Osteoblast (primary cell): ENCODE measurements around the gene ZSCAN20. TPM values are rescaled to one million over a fixed set of nuclear protein-coding genes. Genes with fewer than 3 reads are reported as not detected.

Experiments used
- DNase-seq: peaks from one replicate; pipeline ENCODE4 v3.0.0; 2011; ENCODE audit warnings: low spot score, mixed read lengths; ENCODE audit not compliant: insufficient read length; ENCODE audit errors: missing footprints
- H2AFZ ChIP-seq: 2 replicates; pipeline ENCODE4 v1.6.0; 2011; ENCODE audit warnings: mild to moderate bottlenecking, low read length
- H3K27ac ChIP-seq: 2 replicates; pipeline ENCODE4 v1.5.1; 2011; ENCODE audit warnings: mild to moderate bottlenecking, low read depth, low read length, moderate library complexity
- H3K27me3 ChIP-seq: 2 replicates; pipeline ENCODE4 v1.6.0; 2012; ENCODE audit warnings: mild to moderate bottlenecking, control low read depth, inconsistent platforms, low read length, moderate library complexity; ENCODE audit not compliant: insufficient read depth
- H3K36me3 ChIP-seq: 2 replicates; pipeline ENCODE4 v1.5.1; 2011; ENCODE audit warnings: mild to moderate bottlenecking, low read length, control low read depth, moderate library complexity; ENCODE audit not compliant: insufficient read depth
- H3K4me1 ChIP-seq: 2 replicates; pipeline ENCODE4 v1.5.1; 2011; ENCODE audit warnings: mild to moderate bottlenecking, low read length, control low read depth, moderate library complexity; ENCODE audit not compliant: insufficient read depth
- H3K4me2 ChIP-seq: 2 replicates; pipeline ENCODE4 v1.6.0; 2011; ENCODE audit warnings: mild to moderate bottlenecking, low read length; ENCODE audit not compliant: insufficient read depth
- H3K4me3 ChIP-seq: fragments of 200-600 bp; sonication (generic); 3 replicates; pipeline ENCODE4 v1.5.1; 2012; ENCODE audit warnings: mild to moderate bottlenecking, low read length, inconsistent platforms; ENCODE audit not compliant: insufficient read depth
- H3K79me2 ChIP-seq: 2 replicates; pipeline ENCODE4 v1.6.0; 2012; ENCODE audit warnings: mild to moderate bottlenecking, low read length, control low read depth, inconsistent platforms; ENCODE audit not compliant: insufficient read depth
- H3K9me3 ChIP-seq: 2 replicates; pipeline ENCODE4 v1.5.1; 2011; ENCODE audit warnings: low read depth, low read length, control low read depth
- H4K20me1 ChIP-seq: 2 replicates; pipeline ENCODE4 v1.6.0; 2012; ENCODE audit warnings: mild to moderate bottlenecking, low read length, control low read depth; ENCODE audit not compliant: insufficient read depth
- CTCF ChIP-seq: IDR thresholded peaks from 2 replicates; pipeline ENCODE4 v1.5.1; 2011; ENCODE audit warnings: mild to moderate bottlenecking, low read depth, low read length, moderate library complexity; ENCODE audit errors: extremely low read depth
- total RNA-seq: library from RNA; depleted of rRNA; stranded (reverse); fragments of >200 nt; gene quantifications from 2 replicates; pipeline ENCODE4 v1.2.3, GENCODE V29; 2012

Gene ZSCAN20
- total RNA-seq, 1 donor = 9.8 TPM

GRCh38 chr1:33497410-33497809 is 25.0 kb downstream of the ZSCAN20 start:
- no peak overlapping the region for H3K27ac ChIP-seq
- H3K36me3 ChIP-seq = peaks cover 27% of the 10 kb centered on the region
- no peak overlapping the region for H3K4me2 ChIP-seq
- no peak overlapping the region for H2AFZ ChIP-seq
- no peak for DNase-seq
- H3K27me3 ChIP-seq = no peaks in the 10 kb centered on the region
- no peak for TF ChIP-seq CTCF
- no peak overlapping the region for H3K4me3 ChIP-seq
- H4K20me1 ChIP-seq = no peaks in the 10 kb centered on the region
- no peaks in the 10 kb centered on the region for H3K4me1 ChIP-seq
- no peaks in the 10 kb centered on the region for H3K79me2 ChIP-seq
- peaks cover 32% of the 10 kb centered on the region for H3K9me3 ChIP-seq

- DNase-seq = no peak
- Histone ChIP-seq H3K79me2 (no peaks in the 10 kb centered on the region), H3K27ac (no peak overlapping the region), H3K27me3 (no peaks in the 10 kb centered on the region), H4K20me1 (no peaks in the 10 kb centered on the region), H3K36me3 (peaks cover 1% of the 10 kb centered on the region), H3K4me3 (no peak overlapping the region), H3K9me3 (peaks cover 7% of the 10 kb centered on the region), H3K4me2 (no peak overlapping the region), H2AFZ (no peak overlapping the region), H3K4me1 (no peaks in the 10 kb centered on the region)
- TF ChIP-seq CTCF = peak; percentile 41
Measured at GRCh38 chr1:33500547-33500946, 28.1 kb downstream of the ZSCAN20 start.

- H3K4me1 ChIP-seq = no peaks in the 10 kb centered on the region
- no peak overlapping the region for H3K4me3 ChIP-seq
- H2AFZ ChIP-seq = no peak overlapping the region
- H3K79me2 ChIP-seq = no peaks in the 10 kb centered on the region
- H4K20me1 ChIP-seq = no peaks in the 10 kb centered on the region
- no peak for TF ChIP-seq CTCF
- no peak for DNase-seq
- H3K27me3 ChIP-seq = no peaks in the 10 kb centered on the region
- H3K27ac ChIP-seq = no peak overlapping the region
- no peaks in the 10 kb centered on the region for H3K36me3 ChIP-seq
- H3K4me2 ChIP-seq = no peak overlapping the region
- H3K9me3 ChIP-seq = no peaks in the 10 kb centered on the region
Measured at GRCh38 chr1:33501309-33501708, 28.9 kb downstream of the ZSCAN20 start.

- Histone ChIP-seq H3K4me2 (no peak overlapping the region), H3K36me3 (no peaks in the 10 kb centered on the region), H4K20me1 (no peaks in the 10 kb centered on the region), H3K27ac (no peak overlapping the region), H2AFZ (no peak overlapping the region), H3K4me1 (no peaks in the 10 kb centered on the region), H3K9me3 (no peaks in the 10 kb centered on the region), H3K27me3 (no peaks in the 10 kb centered on the region), H3K79me2 (no peaks in the 10 kb centered on the region), H3K4me3 (no peak overlapping the region)
- DNase-seq = no peak
- no peak for TF ChIP-seq CTCF
Measured at GRCh38 chr1:33501774-33502173, 29.3 kb downstream of the ZSCAN20 start.
